DMS79 treated with DMSO at 0.1 percent for 48 hours (cell line): ENCODE results near the gene DCDC2B.
A peak's percentile ranks its signal among the peaks of the same experiment; 100 is the strongest.

Experiments used
- DNase-seq: peaks from one replicate; lab custom pipeline; 2025; lab: John Stamatoyannopoulos, UW

DCDC2B gene

GRCh38 chr1:32223683-32224082, 14.8 kb downstream of the DCDC2B start:
- DNase-seq, result no peak

DNA sequence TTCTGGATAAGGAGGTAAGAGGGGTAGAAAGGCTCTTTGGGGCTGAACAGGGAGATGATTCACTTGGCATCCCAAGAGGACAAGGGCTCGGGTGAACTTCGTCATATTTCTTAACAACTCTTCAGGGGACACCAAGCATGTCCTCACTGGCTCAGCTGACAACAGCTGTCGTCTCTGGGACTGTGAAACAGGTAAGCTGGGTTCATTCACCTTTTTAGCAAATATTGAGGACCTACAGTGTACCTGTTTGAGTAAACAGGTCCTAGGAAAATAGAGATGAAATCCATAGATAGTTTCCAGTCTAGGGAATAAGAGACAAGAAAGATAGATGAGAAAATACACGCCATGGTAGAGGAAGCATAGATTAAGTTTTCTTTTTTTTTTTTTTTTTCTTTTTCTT, 15.4 kb downstream of the DCDC2B start:
- no peak for DNase-seq

DNA sequence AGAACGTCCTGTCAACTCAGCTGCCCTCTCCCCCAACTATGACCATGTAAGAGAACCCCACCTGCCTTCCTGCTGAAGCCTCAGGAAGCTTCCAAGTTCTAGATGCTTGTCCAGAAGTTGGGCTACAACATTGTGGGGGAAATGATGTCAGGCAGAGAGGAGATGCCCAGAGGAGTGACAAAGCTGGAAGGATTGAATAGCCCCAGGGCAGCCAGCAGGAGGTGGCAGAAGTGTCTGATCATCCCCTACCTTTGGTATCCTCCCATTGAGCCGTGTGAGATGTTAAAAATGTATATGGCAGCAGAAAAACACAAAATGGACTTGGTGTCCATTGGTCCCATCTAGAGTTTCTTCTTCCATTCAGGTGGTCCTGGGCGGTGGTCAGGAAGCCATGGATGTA, 19.9 kb downstream of the DCDC2B start:
- no peak for DNase-seq

- DNase-seq, result no peak
These were observed 23.0 kb downstream of the DCDC2B start for GRCh38 chr1:32231843-32232432.

- DNase-seq, result peak; percentile 89
These were observed 23.8 kb downstream of the DCDC2B start for GRCh38 chr1:32232558-32233304.

DNA sequence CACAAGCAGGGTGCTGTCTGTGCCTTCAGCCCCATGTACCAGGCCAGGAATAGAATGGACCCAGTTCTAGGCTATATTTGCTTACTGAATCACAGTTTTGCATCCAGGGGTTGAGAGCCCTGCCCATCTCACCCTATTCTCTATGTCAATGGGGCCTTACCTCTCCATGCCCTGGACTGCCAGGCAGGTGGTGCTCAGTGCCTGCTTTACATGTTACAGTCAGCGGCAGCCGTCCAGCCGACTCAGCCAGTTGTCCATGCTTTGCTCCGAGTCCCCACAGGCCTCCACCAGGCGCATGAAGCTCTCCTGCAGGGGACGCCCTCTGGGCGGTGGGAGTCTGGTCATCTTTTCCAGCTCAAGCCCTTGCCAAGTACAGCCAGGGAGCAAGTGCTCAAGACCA, 25.9 kb downstream of the DCDC2B start:
- no peak for DNase-seq

DNA sequence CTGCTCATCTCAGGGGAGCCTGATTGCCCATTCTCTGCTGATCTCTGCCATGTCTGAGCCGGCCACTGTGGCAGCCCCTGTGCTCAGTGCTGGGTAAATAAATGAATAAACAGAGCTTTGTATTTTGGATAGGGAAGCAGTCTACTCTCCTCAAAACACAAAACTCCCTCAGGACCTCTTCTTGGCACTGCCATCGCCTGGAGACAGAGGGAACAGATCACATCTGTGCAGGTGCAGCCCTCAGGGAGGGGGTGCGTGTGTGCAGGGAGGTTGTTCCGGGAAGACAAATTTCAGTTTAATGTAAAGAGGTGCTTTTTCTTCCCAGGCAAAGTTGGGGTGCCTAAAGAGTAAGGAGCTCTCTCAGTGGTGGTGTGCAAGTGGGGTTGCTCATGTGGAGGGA, 30.4 kb downstream of the DCDC2B start:
- DNase-seq, result peak; percentile 86

GRCh38 chr1:32239790-32240139, 30.9 kb downstream of the DCDC2B start:
- DNase-seq, result peak; percentile 86

- DNase-seq, result peak; percentile 96
These were observed 31.5 kb downstream of the DCDC2B start for GRCh38 chr1:32240140-32240951.

DNA sequence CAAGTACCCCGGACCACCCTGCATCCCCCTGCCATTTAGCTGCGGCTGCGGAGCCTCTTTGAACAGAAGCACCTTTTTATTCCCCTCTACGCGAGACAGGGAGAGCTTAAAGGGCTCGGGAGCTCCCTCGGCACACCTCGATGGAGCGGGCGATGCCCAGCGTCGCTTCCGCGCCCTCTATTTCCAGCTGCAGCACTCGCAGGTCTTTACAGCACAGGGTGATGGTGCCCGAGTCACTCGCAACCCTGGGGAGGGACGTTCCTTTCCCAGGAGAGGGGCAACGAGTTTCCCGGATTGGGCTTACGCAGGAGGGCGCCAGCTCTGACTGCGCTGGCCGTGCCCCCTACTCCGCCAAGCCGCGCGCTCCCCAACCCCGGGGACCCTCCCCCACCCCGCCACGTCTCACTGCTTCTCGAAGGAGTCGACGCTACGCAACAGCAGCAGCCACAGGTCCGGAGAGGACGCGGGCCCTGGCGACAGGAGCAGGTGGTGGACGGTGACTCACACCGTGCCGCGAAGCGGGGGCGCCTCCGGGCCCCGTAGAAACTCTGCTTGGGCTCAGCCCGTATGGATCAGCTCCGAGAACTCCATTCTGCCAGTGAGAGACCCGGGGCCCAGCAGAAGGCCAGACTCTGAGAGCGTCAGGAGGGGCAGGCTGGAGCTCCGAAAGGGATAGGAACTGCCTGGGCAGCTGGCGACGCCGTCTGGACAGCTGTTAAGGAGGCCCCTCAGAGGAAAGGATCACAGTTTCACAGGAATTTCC, 32.3 kb downstream of the DCDC2B start:
- DNase-seq, result peak; percentile 78

- DNase-seq, result peak; percentile 13
These were observed 33.5 kb downstream of the DCDC2B start for GRCh38 chr1:32242341-32242851.

- no peak for DNase-seq
These were observed 38.0 kb downstream of the DCDC2B start, which contains the start of gene FAM167B for GRCh38 chr1:32246888-32247273. FAM167B (plus strand) TSS chr1:32247222; CDS start chr1:32247422, 200 bp downstream.

DNA sequence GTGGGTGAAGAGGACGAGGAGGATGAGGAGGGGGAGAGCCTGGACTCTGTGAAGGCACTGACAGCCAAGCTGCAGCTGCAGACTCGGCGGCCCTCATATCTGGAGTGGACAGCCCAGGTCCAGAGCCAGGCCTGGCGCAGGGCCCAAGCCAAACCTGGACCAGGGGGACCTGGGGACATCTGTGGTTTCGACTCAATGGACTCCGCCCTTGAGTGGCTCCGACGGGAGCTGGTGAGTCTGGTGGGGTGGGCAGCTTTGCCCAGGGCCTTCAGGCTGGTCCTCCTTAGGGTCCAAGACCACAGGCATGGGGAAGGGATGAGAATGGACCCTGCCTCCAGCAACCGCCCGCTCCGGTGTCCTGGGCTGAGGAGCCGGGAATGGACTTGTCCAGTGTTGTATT, 38.6 kb downstream of the DCDC2B start:
- DNase-seq, result no peak

GRCh38 chr1:32247983-32248889, 39.3 kb downstream of the DCDC2B start:
- no peak for DNase-seq

GRCh38 chr1:32249831-32250525, 41.1 kb downstream of the DCDC2B start:
- DNase-seq, result no peak

GRCh38 chr1:32250893-32251716, 42.2 kb downstream of the DCDC2B start, which contains the start of gene LCK:
LCK (plus strand) TSS chr1:32251265; CDS start chr1:32274330, 23,065 bp downstream.
- DNase-seq, result no peak

DNA sequence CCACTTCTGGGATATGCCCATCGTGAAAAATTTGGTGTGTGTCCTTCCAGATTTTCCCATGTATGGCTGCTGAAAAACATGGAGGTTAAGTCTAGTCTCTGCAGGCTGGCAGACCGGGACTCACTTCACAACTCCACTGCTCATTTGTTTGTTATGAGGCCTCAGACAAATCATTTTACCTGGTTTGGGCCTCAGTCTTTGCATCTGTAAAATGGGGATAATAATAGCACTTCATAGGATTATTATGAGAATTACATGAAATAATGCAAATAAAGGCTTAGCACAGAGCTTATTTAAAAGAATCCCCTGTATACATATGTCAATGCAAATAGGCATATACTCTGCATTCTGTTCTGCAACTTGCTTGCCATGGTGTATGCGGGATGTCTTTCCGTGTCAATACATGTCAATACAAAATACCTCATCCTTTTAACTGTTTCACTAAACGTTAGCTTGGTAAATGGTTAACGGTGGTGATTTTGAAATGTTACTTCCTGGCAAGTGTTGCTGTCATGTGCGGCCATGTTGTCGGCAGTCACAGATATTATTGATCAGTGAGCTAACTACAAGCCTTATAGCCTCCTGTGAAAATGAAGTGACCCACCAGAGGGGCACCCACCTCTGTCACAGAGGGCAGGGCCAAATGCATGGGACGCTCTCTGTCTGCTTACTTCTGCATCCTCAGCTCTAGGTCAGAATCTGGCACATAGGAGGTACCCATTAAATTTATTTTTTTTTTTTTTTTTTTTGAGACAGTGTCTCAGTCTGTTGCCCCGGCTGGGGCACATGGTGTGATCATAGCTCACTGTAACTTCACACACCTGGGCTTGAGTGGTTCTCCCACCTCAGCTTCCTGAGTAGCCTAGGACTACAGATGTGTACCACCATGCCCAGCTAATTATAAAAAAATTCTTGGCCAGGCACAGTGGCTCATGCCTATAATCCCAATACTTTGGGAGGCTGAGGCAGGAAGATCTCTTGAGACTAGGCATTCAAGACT, 46.5 kb downstream of the DCDC2B start:
- DNase-seq, result no peak
